Right atrium auricular region (tissue), 2 donors: ENCODE measurements around the gene PDE11A. TPM values are rescaled to one million over a fixed set of nuclear protein-coding genes. Genes with fewer than 3 reads are reported as not detected.

Experiments used
- DNase-seq: peaks from one replicate; pipeline ENCODE4 v3.0.0-alpha.2; 2019; ENCODE audit warnings: low spot score
- H3K27ac ChIP-seq, 2 donors: fragments of 200-600 bp; sonication (generic); 1 replicate in 1 of 2; 2 replicates in 1 of 2; pipeline ENCODE4 v1.5.1; 2016 to 2019
- H3K27me3 ChIP-seq, 2 donors: fragments of 200-600 bp; sonication (generic); one replicate each; pipeline versions ENCODE4 v1.5.1 to v1.6.0; 2017 to 2019
- H3K36me3 ChIP-seq: fragments of 200-600 bp; sonication (generic); one replicate; pipeline ENCODE4 v1.5.1; 2016
- H3K4me1 ChIP-seq, 2 donors: fragments of 200-600 bp; sonication (generic); one replicate each; pipeline versions ENCODE4 v1.5.1 to v1.6.0; 2017 to 2019
- H3K4me3 ChIP-seq, 2 donors: fragments of 200-600 bp; sonication (generic); 1 replicate in 1 of 2; 2 replicates in 1 of 2; pipeline ENCODE4 v1.5.1; 2017 to 2019; ENCODE audit warnings: mild to moderate bottlenecking in 1 of 2, moderate library complexity in 1 of 2
- H3K9me3 ChIP-seq, 2 donors: fragments of 200-600 bp; sonication (generic); one replicate each; pipeline ENCODE4 v1.5.1; 2019
- total RNA-seq, 2 donors: library from RNA; depleted of rRNA; stranded (reverse); fragments of >200 nt; gene quantifications; one replicate each; pipeline ENCODE4 v1.1.0, GENCODE V29; 2016
- TF ChIP-seq, protein P1 (sequence below), 2 donors: fragments of 200-600 bp; sonication (generic); IDR thresholded peaks; one replicate each; pipeline ENCODE4 v1.5.1; 2019; ENCODE audit warnings: antibody characterized with exemption in 2 of 2

The PDE11A gene
- 1 to 10 TPM in 1 of 2 donors, not detected in 1; 1.2 TPM for total RNA-seq

DNA sequence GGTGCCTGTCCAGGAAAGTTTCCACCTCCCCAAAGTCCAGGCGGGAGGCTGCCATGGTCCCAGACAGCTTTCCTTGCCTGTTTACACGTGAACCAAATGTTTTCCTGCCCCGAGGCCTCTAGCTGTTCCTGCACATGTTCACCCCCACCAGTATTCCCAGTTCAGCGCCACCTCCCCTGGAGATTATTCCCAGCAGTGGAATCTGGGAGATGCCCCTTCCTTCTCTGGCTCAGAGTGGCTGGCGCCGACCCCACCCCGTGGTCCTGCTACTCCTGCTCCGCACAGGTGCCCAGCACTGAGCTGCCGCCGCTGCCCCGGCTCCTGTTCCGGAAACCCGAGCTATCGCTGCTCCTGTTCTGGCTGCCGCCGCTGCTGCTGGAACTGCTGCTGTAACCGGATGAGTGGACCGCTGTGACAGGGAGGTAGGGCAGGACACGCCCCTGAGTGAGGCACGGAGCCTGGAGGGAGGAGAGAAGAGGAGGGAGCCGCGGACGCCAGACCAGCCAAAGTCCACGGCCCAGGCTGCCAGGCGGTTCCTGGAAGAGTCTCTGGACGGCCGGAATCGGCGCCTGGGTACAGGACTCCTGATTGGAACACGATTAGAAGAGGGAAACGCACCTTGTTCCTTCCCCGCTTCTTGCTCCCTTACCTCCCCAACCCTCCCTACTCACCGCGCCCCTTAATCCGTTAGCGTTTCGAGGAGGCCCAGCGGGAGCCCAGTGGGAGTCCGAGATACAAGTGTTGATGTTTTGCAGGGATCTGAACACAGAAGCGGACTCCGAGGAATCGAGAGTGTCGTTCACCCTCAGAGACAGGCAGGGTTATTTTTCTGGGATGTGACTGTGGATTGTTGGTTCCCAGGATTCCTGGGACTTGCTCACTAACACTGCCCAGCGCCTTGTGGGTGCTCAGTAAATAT lies at the start of gene PDE11A:
TSS of gene PDE11A (minus strand) at position 395 of the 919 bp plus-strand sequence. CDS start at position 55, 340 bp downstream.
- H3K4me1 ChIP-seq, result peaks cover 0 to 13% of the 10 kb centered on the region in 2 donors
- DNase-seq, result peak; percentile 72
- TF ChIP-seq, protein P1, sequence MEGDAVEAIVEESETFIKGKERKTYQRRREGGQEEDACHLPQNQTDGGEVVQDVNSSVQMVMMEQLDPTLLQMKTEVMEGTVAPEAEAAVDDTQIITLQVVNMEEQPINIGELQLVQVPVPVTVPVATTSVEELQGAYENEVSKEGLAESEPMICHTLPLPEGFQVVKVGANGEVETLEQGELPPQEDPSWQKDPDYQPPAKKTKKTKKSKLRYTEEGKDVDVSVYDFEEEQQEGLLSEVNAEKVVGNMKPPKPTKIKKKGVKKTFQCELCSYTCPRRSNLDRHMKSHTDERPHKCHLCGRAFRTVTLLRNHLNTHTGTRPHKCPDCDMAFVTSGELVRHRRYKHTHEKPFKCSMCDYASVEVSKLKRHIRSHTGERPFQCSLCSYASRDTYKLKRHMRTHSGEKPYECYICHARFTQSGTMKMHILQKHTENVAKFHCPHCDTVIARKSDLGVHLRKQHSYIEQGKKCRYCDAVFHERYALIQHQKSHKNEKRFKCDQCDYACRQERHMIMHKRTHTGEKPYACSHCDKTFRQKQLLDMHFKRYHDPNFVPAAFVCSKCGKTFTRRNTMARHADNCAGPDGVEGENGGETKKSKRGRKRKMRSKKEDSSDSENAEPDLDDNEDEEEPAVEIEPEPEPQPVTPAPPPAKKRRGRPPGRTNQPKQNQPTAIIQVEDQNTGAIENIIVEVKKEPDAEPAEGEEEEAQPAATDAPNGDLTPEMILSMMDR (IDR thresholded peaks at IDR 0.05), result no peak
- no peaks in the 10 kb centered on the region for H3K27me3 ChIP-seq
- no peak within 1 kb of the TSS for H3K27ac ChIP-seq
- H3K4me3 ChIP-seq, result peak within 1 kb of the TSS; percentile 35 to 48
- H3K9me3 ChIP-seq, result no peaks in the 10 kb centered on the region
- H3K36me3 ChIP-seq, result no peaks in the 10 kb centered on the region

DNA sequence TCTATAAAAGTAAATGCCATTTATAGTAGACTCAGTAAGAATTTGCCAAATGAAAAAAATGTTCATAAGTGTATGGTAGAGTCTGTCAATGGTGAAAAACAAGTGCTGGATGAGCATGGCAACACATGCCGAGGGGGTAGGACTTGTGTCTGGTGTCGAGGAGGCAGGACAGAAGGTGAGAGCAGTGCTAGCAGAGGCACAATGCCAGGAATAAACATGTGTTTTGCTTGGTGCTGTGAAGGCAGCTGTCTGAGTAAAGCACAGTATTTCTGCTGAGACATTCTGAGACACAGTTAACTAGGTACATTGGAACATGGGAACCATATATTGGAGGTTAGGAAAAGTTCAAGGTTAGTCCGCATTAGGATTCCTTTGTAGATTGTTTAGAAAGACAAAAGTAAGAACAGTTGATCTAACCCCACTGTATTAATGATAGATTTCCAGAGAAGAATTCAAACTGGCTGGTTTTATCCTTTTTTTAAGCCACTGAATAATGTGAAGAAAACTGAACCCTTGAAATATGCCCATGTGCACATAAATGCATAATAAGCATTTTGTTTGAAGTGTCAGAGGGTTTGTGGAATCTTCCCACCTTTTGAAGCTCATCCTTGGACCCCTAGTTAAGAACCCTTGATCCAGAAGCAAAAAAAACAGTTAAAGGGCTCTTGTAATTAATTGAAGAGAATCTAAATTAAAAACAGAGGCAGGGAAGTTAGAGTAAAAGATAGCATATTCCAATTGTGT lies 46.8 kb upstream of the PDE11A start:
- no peak overlapping the region for H3K4me3 ChIP-seq
- TF ChIP-seq, protein P1 (IDR thresholded peaks at IDR 0.05), result no peak
- H3K27ac ChIP-seq, result no peak overlapping the region

DNA sequence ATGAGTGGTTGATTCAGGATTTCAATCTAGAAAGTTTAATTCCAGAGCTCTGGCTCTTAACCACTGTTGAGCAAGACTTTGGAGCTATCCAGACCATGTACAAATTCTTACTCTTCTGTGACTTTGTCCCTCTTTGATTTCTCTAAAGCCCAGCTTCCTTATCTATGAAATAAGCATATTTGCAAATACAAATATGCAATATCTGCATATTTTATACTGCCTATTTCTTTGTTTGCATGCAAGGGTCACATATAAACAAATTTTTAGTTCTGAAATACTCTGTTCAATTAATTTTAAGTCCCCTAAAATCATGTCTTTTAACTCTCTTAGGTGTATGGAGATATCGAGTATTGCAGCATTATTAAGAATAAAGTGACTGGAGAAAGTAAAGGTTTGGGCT lies 45.1 kb upstream of the PDE11A start:
- no peak overlapping the region for H3K4me3 ChIP-seq
- H3K27ac ChIP-seq, result no peak overlapping the region
- H3K9me3 ChIP-seq, result no peaks in the 10 kb centered on the region
- TF ChIP-seq, protein P1 (IDR thresholded peaks at IDR 0.05), result no peak
- H3K27me3 ChIP-seq, result no peaks in the 10 kb centered on the region
- H3K36me3 ChIP-seq, result peaks cover 23% of the 10 kb centered on the region
- peaks cover 0 to 14% of the 10 kb centered on the region in 2 donors for H3K4me1 ChIP-seq
- no peak for DNase-seq

More for the DNA sequence above, 46.8 kb upstream of the PDE11A start:
- Histone ChIP-seq H3K36me3 (peaks cover 35% of the 10 kb centered on the region), H3K9me3 (no peaks in the 10 kb centered on the region), H3K4me1 (no peaks in the 10 kb centered on the region), H3K27me3 (no peaks in the 10 kb centered on the region)
- DNase-seq, result no peak

DNA sequence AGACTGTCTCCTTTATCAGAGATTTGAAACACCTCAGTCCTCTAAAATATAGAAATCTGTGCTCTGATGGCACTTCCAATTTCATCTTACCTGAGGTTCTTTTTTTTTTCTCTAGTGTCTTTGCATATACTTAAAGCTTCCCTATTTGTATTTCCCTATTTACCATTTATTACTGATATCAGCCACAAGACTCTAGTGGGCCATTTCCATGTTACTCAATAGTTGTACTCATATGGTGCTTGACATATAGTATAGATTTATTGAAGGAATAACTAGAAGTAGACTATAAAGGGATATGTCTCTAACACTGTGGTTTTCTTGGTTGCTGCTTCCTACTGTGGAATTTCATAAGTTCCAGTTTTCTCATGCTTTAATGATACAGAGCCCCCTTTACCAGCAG lies 42.7 kb upstream of the PDE11A start:
- peaks cover 0 to 19% of the 10 kb centered on the region in 2 donors for H3K4me1 ChIP-seq
- H3K27ac ChIP-seq, result no peak overlapping the region
- H3K4me3 ChIP-seq, result no peak overlapping the region
- H3K9me3 ChIP-seq, result no peaks in the 10 kb centered on the region
- DNase-seq, result no peak
- H3K27me3 ChIP-seq, result no peaks in the 10 kb centered on the region
- TF ChIP-seq, protein P1 (IDR thresholded peaks at IDR 0.05), result no peak
- peaks cover 18% of the 10 kb centered on the region for H3K36me3 ChIP-seq

DNA sequence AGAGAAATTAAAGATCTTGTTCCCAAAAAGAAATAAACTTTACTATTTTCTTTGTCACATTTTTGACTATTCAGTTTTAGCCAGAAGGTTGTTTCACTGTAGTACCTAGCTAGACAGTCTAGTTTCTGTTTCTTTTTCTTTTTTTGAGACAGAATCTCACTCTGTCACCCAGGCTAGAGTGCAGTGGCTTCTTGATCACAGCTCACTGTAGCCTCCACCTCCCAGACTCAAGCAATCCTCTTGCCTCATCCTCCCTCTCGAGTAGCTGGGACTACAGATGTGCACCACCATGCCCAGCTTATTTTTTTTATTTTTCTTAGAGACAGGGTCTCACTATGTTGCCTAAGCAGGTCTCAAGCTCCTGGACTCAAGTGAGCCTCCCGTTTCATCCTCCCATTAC lies 41.9 kb upstream of the PDE11A start:
- no peak for DNase-seq
- H3K27me3 ChIP-seq, result no peaks in the 10 kb centered on the region
- H3K4me3 ChIP-seq, result no peak overlapping the region
- no peaks in the 10 kb centered on the region for H3K9me3 ChIP-seq
- TF ChIP-seq, protein P1 (IDR thresholded peaks at IDR 0.05), result no peak
- H3K27ac ChIP-seq, result no peak overlapping the region
- peaks cover 17% of the 10 kb centered on the region for H3K36me3 ChIP-seq
- H3K4me1 ChIP-seq, result peaks cover 0 to 19% of the 10 kb centered on the region in 2 donors
